OCI-LY7 (cell line): ENCODE data around the gene MSH2.

Experiments
- EZH2phosphoT487 ChIP-seq: fragments of 200-600 bp; sonication (generic); IDR thresholded peaks from 2 replicates; pipeline ENCODE4 v1.6.1; 2018; ENCODE audit warnings: low read depth, borderline replicate concordance, mild to moderate bottlenecking, mixed run types, antibody characterized with exemption, low read length, moderate library complexity, mixed read lengths
- TF ChIP-seq, protein P1 (sequence below): fragments of 200-600 bp; sonication (generic); conservative IDR thresholded peaks from 2 replicates; pipeline ENCODE4 v1.5.1; 2014; ENCODE audit warnings: mild to moderate bottlenecking, antibody characterized with exemption, low read length, moderate library complexity, mixed read lengths

- TF ChIP-seq, protein P1, sequence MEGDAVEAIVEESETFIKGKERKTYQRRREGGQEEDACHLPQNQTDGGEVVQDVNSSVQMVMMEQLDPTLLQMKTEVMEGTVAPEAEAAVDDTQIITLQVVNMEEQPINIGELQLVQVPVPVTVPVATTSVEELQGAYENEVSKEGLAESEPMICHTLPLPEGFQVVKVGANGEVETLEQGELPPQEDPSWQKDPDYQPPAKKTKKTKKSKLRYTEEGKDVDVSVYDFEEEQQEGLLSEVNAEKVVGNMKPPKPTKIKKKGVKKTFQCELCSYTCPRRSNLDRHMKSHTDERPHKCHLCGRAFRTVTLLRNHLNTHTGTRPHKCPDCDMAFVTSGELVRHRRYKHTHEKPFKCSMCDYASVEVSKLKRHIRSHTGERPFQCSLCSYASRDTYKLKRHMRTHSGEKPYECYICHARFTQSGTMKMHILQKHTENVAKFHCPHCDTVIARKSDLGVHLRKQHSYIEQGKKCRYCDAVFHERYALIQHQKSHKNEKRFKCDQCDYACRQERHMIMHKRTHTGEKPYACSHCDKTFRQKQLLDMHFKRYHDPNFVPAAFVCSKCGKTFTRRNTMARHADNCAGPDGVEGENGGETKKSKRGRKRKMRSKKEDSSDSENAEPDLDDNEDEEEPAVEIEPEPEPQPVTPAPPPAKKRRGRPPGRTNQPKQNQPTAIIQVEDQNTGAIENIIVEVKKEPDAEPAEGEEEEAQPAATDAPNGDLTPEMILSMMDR: no peak; the same call in 1 of the 2 replicates
- no peak for TF ChIP-seq EZH2phosphoT487
Measured at GRCh38 chr2:47402805-47403608, at the start of gene MSH2.
